PC-3 (cell line): Measurements from ENCODE around the gene CGRRF1. TPM values are rescaled to one million over a fixed set of nuclear protein-coding genes. Genes with fewer than 3 reads are reported as not detected.

Experiments
- ATAC-seq: fragments of 200-7000 bp; cut with Tn5 transposase; 2 replicates; pipeline ENCODE4 v1.9.1; 2020; ENCODE audit warnings: mild to moderate bottlenecking, moderate library complexity
- BruUV-seq: library from RNA; stranded (reverse); fragments of 400-500 nt; replicated peaks from 2 replicates; lab custom pipeline; 2021; lab: Mats Ljungman, UMichigan
- CTCF ChIA-PET: fragments of 300-600 bp; sonication (Branson Sonifier 250); formaldehyde crosslinking; loops from one replicate; lab custom pipeline; 2022; ENCODE audit warnings: antibody characterized with exemption; lab: Charles Lee
- POLR2A ChIA-PET: fragments of 300-600 bp; sonication (Branson Sonifier 250); formaldehyde crosslinking; loops from one replicate; lab custom pipeline; 2022; ENCODE audit warnings: antibody characterized with exemption; ENCODE audit not compliant: unreplicated experiment; lab: Charles Lee
- DNase-seq: peaks from one replicate; pipeline ENCODE4 v3.0.0-alpha.2; 2015
- H2AFZ ChIP-seq: fragments of 300-600 bp; sonication (generic); 2 replicates; pipeline ENCODE4 v1.6.0; 2016; ENCODE audit warnings: antibody characterized with exemption, low read length
- H3F3A ChIP-seq: fragments of 300-600 bp; sonication (generic); one replicate; pipeline ENCODE4 v1.6.0; 2017; ENCODE audit warnings: antibody characterized with exemption, low read length, control low read depth, mild to moderate bottlenecking; ENCODE audit not compliant: unreplicated experiment
- H3K27ac ChIP-seq: fragments of 300-600 bp; sonication (generic); 2 replicates; pipeline ENCODE4 v1.5.1; 2016; ENCODE audit warnings: mild to moderate bottlenecking, low read length
- H3K27me3 ChIP-seq: fragments of 300-600 bp; sonication (generic); 2 replicates; pipeline ENCODE4 v1.6.1; 2016; ENCODE audit warnings: low read length, mixed read lengths
- H3K36me3 ChIP-seq: fragments of 300-600 bp; sonication (generic); 2 replicates; pipeline ENCODE4 v1.6.1; 2016; ENCODE audit warnings: low read depth, mixed run types, low read length, mixed read lengths
- H3K4me1 ChIP-seq: fragments of 300-600 bp; sonication (generic); 2 replicates; pipeline ENCODE4 v1.5.1; 2016; ENCODE audit warnings: low read length; ENCODE audit not compliant: insufficient read depth
- H3K4me2 ChIP-seq: fragments of 300-600 bp; sonication (generic); 2 replicates; pipeline ENCODE4 v1.6.0; 2016; ENCODE audit warnings: low read length
- H3K4me3 ChIP-seq: fragments of 300-600 bp; sonication (generic); 2 replicates; pipeline ENCODE4 v1.5.1; 2016; ENCODE audit warnings: mild to moderate bottlenecking, low read length, mixed read lengths
- H3K79me2 ChIP-seq: fragments of 300-600 bp; sonication (generic); 2 replicates; pipeline ENCODE4 v1.6.1; 2017; ENCODE audit warnings: low read length, mixed read lengths
- H3K9ac ChIP-seq: fragments of 300-600 bp; sonication (generic); 2 replicates; pipeline ENCODE4 v1.6.0; 2016; ENCODE audit warnings: mild to moderate bottlenecking, low read length
- H3K9me2 ChIP-seq: fragments of 300-600 bp; sonication (generic); replicated peaks from 2 replicates; pipeline ENCODE4 v1.6.1; 2016; ENCODE audit warnings: mixed run types, low read length, mixed read lengths
- H3K9me3 ChIP-seq: fragments of 300-600 bp; sonication (generic); 2 replicates; pipeline ENCODE4 v1.6.1; 2016; ENCODE audit warnings: low read length, mixed read lengths
- H4K20me1 ChIP-seq: fragments of 300-600 bp; sonication (generic); 2 replicates; pipeline ENCODE4 v1.6.1; 2016; ENCODE audit warnings: low read length, mixed read lengths
- CTCF ChIP-seq: fragments of 300-600 bp; sonication (generic); conservative IDR thresholded peaks from 2 replicates; pipeline ENCODE4 v1.5.1; 2017; ENCODE audit warnings: antibody characterized with exemption, low read depth, mild to moderate bottlenecking, low read length
- EZH2 ChIP-seq: fragments of 300-600 bp; sonication (generic); IDR thresholded peaks from one replicate; pipeline ENCODE4 v1.6.1; 2017; ENCODE audit warnings: antibody characterized with exemption, mild to moderate bottlenecking, low read length; ENCODE audit not compliant: unreplicated experiment
- EZH2phosphoT487 ChIP-seq: fragments of 300-600 bp; sonication (generic); IDR thresholded peaks from 2 replicates; pipeline ENCODE4 v1.6.1; 2018; ENCODE audit warnings: mild to moderate bottlenecking, antibody characterized with exemption, low read length, borderline replicate concordance
- intact Hi-C: fragments of 100-400 bp; cut with micrococcal nuclease; formaldehyde crosslinking; loops from 2 replicates; pipeline ENCODE4 v1.9.0; 2023
- total RNA-seq: library from RNA; depleted of rRNA; stranded (reverse); fragments of >200 nt; gene quantifications from 2 replicates; pipeline ENCODE4 v1.2.3, GENCODE V29; 2014

Gene CGRRF1
- total RNA-seq, 1 experiment from 2014 or later: 31.3 TPM

GRCh38 chr14:54577977-54578376 lies 68.3 kb downstream of the CGRRF1 start:
- Histone ChIP-seq H3K4me3 (no peak overlapping the region), H3K36me3 (peaks cover 29% of the 10 kb centered on the region), H3K9me3 (no peaks in the 10 kb centered on the region), H3K4me2 (no peak overlapping the region), H3K27me3 (no peaks in the 10 kb centered on the region), H3K4me1 (peaks cover 16% of the 10 kb centered on the region), H2AFZ (no peak overlapping the region), H3F3A (no peaks in the 10 kb centered on the region), H3K9me2 (no peaks in the 10 kb centered on the region), H3K27ac (no peak overlapping the region), H3K9ac (no peak overlapping the region), H4K20me1 (peaks cover 40% of the 10 kb centered on the region; the same call in 1 of the 2 replicates), H3K79me2 (peaks cover 97% of the 10 kb centered on the region)
- peak; percentile 78 for ATAC-seq
- peak; percentile 92 for DNase-seq
- ChIA-PET POLR2A (interaction anchor here (0.6 to 1.0 kb wide), 2 partner anchors 11 to 160 kb away, joined by 3 to 19 read pairs; partner anchors contain the start of gene SAMD4A), CTCF (interaction anchor here (0.7 kb wide), 1 partner anchor 112 kb away, joined by 5 read pairs; no protein-coding TSS in a partner anchor)
- no peak for TF ChIP-seq EZH2
- intact Hi-C loops: no loop called here
- BruUV-seq: no TSS peak

- Histone ChIP-seq H3K27me3 (no peaks in the 10 kb centered on the region), H3F3A (no peaks in the 10 kb centered on the region), H3K79me2 (peaks cover 97% of the 10 kb centered on the region), H3K4me2 (no peak overlapping the region), H4K20me1 (peaks cover 40% of the 10 kb centered on the region; the same call in 1 of the 2 replicates), H3K36me3 (peaks cover 14% of the 10 kb centered on the region), H3K4me3 (no peak overlapping the region), H3K9me2 (no peaks in the 10 kb centered on the region), H3K4me1 (peaks cover 16% of the 10 kb centered on the region), H3K27ac (no peak overlapping the region), H3K9ac (no peak overlapping the region), H3K9me3 (no peaks in the 10 kb centered on the region), H2AFZ (no peak overlapping the region)
- no peak for TF ChIP-seq CTCF
- TF ChIP-seq EZH2: no peak
- TF ChIP-seq EZH2phosphoT487: no peak
- BruUV-seq: no TSS peak
- intact Hi-C loops: no loop called here
- ChIA-PET POLR2A (interaction anchor here (0.8 kb wide), 1 partner anchor 14 kb away, joined by 3 read pairs; no protein-coding TSS in a partner anchor), CTCF (interaction anchor here (0.5 kb wide), 1 partner anchor 23 kb away, joined by 3 read pairs; no protein-coding TSS in a partner anchor)
- ATAC-seq: no peak
- no peak for DNase-seq
Observed at GRCh38 chr14:54579621-54580020, 69.9 kb downstream of the CGRRF1 start.

- Histone ChIP-seq H2AFZ (no peak overlapping the region), H3K36me3 (peaks cover 23% of the 10 kb centered on the region), H3K4me1 (peaks cover 16% of the 10 kb centered on the region), H3K4me3 (no peak overlapping the region), H3K9ac (no peak overlapping the region), H3K79me2 (peaks cover 97% of the 10 kb centered on the region), H3K9me2 (no peaks in the 10 kb centered on the region), H3K4me2 (no peak overlapping the region), H4K20me1 (peaks cover 39% of the 10 kb centered on the region; the same call in 1 of the 2 replicates), H3F3A (no peaks in the 10 kb centered on the region), H3K9me3 (no peaks in the 10 kb centered on the region), H3K27me3 (no peaks in the 10 kb centered on the region), H3K27ac (no peak overlapping the region)
- TF ChIP-seq CTCF (no peak), EZH2phosphoT487 (no peak), EZH2 (no peak)
- intact Hi-C loops: no loop called here
- DNase-seq (no peak), ATAC-seq (no peak)
- POLR2A ChIA-PET: no interaction called here
- no TSS peak for BruUV-seq
- CTCF ChIA-PET: no interaction called here
Observed at GRCh38 chr14:54580933-54581332, 71.2 kb downstream of the CGRRF1 start.
